GM11168 (cell line): ENCODE results near the gene NEURL1.
"Not testable (repeated sequence)": the region's sequence is repeated elsewhere in the genome, so short reads cannot be mapped to it uniquely, and the experiment has no call there.

Experiments
- in situ Hi-C: fragments of 300-500 bp; cut with MboI; formaldehyde crosslinking; loops from one replicate; pipeline ENCODE4 v1.12.0; 2022; ENCODE audit warnings: low sequenced_read_pairs; ENCODE audit not compliant: unreplicated experiment

The NEURL1 gene

GRCh38 chr10:103512166-103512565, 18.7 kb downstream of the NEURL1 start:
- in situ Hi-C loops, result no loop called here

- in situ Hi-C loops, result no loop called here
Observed at GRCh38 chr10:103512591-103513379, 19.3 kb downstream of the NEURL1 start.

- in situ Hi-C loops, result no loop called here
Observed at GRCh38 chr10:103513380-103514060, 20.0 kb downstream of the NEURL1 start.

- in situ Hi-C loops, result no loop called here
Observed at GRCh38 chr10:103514244-103514643, 20.7 kb downstream of the NEURL1 start.

- in situ Hi-C loops, result no loop called here
Observed at GRCh38 chr10:103517234-103518085, 24.0 kb downstream of the NEURL1 start.

- in situ Hi-C loops, result no loop called here
Observed at GRCh38 chr10:103519798-103520197, 26.3 kb downstream of the NEURL1 start.

- in situ Hi-C loops, result not testable (repeated sequence)
Observed at GRCh38 chr10:103522006-103522405, 28.5 kb downstream of the NEURL1 start.

- in situ Hi-C loops, result no loop called here
Observed at GRCh38 chr10:103523683-103524082, 30.2 kb downstream of the NEURL1 start.

GRCh38 chr10:103525901-103526300, 32.4 kb downstream of the NEURL1 start:
- in situ Hi-C loops, result no loop called here

GRCh38 chr10:103527476-103527875, 34.0 kb downstream of the NEURL1 start:
- in situ Hi-C loops, result not testable (repeated sequence)

- in situ Hi-C loops, result no loop called here
Observed at GRCh38 chr10:103528549-103528948, 35.0 kb downstream of the NEURL1 start.

GRCh38 chr10:103529539-103529938, 36.0 kb downstream of the NEURL1 start:
- in situ Hi-C loops, result no loop called here

- in situ Hi-C loops, result no loop called here
Observed at GRCh38 chr10:103533827-103534226, 40.3 kb downstream of the NEURL1 start.

GRCh38 chr10:103534621-103535498, 41.4 kb downstream of the NEURL1 start:
- in situ Hi-C loops, result no loop called here

- in situ Hi-C loops, result no loop called here
Observed at GRCh38 chr10:103535595-103535994, 42.1 kb downstream of the NEURL1 start.

- in situ Hi-C loops, result no loop called here
Observed at GRCh38 chr10:103539751-103540150, 46.2 kb downstream of the NEURL1 start.

- in situ Hi-C loops, result no loop called here
Observed at GRCh38 chr10:103540722-103541121, 47.2 kb downstream of the NEURL1 start.

GRCh38 chr10:103541616-103542015, 48.1 kb downstream of the NEURL1 start:
- in situ Hi-C loops, result no loop called here

- in situ Hi-C loops, result no loop called here
Observed at GRCh38 chr10:103542764-103543616, 49.5 kb downstream of the NEURL1 start.
